ENCODE data around the gene RAD51AP1.

The RAD51AP1 gene

GRCh38 chr12:4553943-4554342 lies 15.3 kb downstream of the RAD51AP1 start:
- DNase-seq = no peak

- no peak for DNase-seq
Measured at GRCh38 chr12:4555804-4556203, 17.1 kb downstream of the RAD51AP1 start.

- no peak for DNase-seq
Measured at GRCh38 chr12:4556735-4557530, 18.2 kb downstream of the RAD51AP1 start.

GRCh38 chr12:4557586-4557985 lies 18.9 kb downstream of the RAD51AP1 start:
- no peak for DNase-seq

- DNase-seq = no peak
Measured at GRCh38 chr12:4558171-4558570, 19.5 kb downstream of the RAD51AP1 start.

GRCh38 chr12:4562034-4562657 lies 23.5 kb downstream of the RAD51AP1 start, which contains the start of gene DYRK4:
DYRK4 (plus strand) TSS chr12:4562208; CDS start chr12:4562246, 38 bp downstream.
- peak; percentile 79 for DNase-seq

DNA sequence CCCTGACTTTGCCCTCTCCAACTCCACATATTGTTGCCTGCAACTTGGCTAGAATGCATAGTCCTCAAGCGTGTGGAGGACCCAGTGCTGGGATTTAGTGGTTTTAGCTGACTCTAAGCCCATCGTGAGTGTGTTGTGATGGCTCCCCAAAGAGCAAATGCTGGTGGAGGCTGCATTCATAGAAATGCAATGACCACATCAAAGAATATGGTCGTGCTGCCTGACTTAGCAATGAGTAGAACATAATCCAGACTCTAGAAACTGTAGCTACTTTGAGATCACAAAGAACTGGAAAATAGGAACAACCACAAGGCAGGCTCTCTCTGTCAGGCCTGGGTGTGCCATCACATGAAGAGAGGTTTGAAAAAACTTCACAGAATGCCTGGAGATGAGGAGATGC lies 24.6 kb downstream of the RAD51AP1 start:
- DNase-seq = no peak

GRCh38 chr12:4564818-4565217 lies 26.1 kb downstream of the RAD51AP1 start:
- no peak for DNase-seq

DNA sequence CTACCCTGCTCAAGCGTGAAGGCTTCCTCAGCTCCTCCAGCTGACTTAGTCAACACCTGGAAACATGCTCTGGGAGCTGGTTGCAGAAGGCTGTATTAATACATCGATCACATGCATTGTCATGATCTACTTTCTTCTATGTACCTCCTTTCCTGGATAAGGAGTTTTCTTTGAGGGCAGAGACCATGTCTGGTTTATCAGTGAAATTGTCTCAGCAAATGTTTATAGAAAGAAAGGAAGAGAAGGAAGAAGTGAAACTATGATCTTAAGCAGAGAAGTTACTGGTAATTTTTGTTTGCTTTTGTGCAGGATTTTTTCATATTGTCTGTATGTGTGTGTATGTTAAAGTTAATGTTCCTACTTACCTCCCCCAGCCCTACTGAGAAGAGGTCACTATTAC lies 27.8 kb downstream of the RAD51AP1 start:
- DNase-seq = no peak

- DNase-seq = no peak
Measured at GRCh38 chr12:4567073-4567881, 28.6 kb downstream of the RAD51AP1 start.

GRCh38 chr12:4569261-4569660 lies 30.6 kb downstream of the RAD51AP1 start:
- DNase-seq = no peak

DNA sequence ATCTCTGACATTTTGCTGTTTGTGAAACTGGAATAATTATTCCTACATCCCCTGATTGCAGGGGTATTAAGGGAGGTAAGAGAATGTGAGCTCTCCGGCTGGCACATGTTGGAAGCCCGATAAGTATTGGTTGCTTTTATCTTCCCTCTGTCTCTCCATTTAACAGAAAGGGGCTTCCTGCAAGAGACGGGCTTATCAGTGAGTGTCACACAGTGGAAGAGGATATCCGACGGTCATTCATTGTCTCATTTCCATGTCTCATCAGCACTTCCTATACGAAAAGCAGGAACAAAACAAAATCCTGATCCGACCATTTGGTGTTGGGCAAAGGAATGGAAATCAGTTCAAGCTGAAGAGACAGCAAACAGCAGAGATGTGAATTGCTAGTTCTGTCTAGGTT lies 34.0 kb downstream of the RAD51AP1 start:
- no peak for DNase-seq

DNA sequence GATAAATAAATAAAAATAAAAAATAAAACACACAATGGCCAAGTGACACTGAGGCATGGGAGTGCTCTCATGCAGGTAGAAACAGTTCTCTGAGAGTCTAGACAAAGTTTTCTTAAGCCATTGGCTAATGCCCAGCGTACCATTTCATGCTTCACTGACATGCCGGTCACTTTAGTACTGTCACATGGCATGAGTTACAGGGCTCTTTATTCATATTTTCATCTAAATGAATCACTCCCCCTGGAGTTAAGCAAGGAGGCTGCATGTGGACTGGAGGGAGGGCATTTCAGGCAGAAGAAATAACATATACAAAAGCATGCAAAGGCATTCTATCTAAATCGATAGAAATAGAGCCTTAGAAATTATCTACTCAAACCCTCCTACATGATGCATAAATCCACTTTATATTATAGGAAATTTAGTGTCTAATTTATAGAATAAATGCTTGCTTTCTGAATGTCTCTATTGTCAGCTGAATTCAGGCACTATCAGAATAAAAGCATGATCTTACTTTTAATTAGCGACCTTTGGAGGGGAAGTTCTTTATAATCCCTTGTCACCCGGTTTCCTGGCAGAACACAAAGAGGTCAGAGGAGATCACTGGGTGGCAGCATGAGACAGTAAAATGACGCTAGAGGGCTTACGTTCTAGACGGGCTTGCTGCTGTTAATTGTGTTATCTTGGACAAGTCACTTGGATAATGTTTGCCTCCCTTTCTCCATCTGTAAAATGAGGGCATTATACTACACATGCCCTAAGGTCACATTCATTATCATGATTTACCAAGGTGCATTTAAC lies 40.8 kb downstream of the RAD51AP1 start:
- no peak for DNase-seq

GRCh38 chr12:4580281-4580688 lies 41.6 kb downstream of the RAD51AP1 start:
- DNase-seq = no peak

- DNase-seq = peak; percentile 1
Measured at GRCh38 chr12:4584281-4584680, 45.6 kb downstream of the RAD51AP1 start.

DNA sequence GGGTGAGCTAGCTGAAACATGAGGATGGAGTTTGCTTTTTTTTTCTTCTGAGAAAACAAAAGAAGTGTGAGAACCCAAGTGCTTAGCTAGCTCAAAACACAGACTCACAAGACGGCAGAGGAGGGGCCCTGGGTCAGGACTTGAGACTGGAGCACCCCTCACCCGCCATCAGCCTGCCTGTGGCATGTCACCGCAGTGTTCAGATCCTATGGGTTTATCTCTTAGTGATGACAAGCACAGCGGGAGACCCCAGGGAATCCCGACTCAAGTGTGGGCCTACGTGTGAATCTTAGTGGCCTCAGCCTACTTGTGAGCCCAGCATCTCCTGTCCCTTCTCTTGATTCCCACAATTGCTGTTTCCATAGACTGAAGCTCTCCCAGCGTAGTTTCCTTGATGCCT lies 46.2 kb downstream of the RAD51AP1 start:
- no peak for DNase-seq

DNA sequence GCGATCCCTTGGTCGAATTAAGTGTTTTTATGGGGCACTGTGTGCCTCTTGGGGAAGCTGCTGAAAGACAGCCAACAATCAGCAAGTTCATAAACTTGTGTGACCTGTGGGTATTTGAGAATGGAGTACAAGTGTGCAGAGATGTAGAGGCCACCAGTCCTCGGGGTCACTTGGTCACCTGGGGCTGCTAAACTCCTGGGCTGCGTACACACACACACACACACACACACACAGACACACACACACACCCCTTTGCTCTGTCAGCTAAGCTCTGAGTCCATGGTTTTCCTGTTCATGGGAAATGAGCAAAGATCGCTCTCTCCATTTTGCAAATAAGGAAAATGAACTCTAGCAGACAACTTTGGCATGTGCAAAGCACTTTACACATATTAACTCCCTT lies 47.8 kb downstream of the RAD51AP1 start:
- no peak for DNase-seq

GRCh38 chr12:4587108-4587507 lies 48.4 kb downstream of the RAD51AP1 start:
- DNase-seq = no peak

GRCh38 chr12:4588916-4589315 lies 50.2 kb downstream of the RAD51AP1 start:
- DNase-seq = no peak

DNA sequence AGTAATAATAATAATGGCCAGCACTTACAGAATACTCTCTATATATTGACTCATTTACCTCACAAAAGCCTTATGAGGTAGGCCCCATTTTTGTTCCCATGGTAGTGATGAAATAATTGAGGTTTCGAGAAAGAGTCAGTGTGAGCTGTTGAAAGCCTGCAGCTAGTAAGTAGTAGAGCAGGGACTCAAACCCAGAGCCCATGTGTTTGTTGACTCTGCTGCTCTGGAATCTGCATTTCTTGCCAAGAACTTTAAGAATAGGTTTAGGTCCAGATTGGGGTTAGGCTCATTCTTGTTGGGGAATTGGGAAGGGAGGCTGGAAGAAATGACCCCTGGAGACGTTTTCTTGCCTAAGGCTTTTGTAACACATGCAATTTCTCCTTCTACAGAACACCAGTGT lies 51.3 kb downstream of the RAD51AP1 start:
- no peak for DNase-seq

DNA sequence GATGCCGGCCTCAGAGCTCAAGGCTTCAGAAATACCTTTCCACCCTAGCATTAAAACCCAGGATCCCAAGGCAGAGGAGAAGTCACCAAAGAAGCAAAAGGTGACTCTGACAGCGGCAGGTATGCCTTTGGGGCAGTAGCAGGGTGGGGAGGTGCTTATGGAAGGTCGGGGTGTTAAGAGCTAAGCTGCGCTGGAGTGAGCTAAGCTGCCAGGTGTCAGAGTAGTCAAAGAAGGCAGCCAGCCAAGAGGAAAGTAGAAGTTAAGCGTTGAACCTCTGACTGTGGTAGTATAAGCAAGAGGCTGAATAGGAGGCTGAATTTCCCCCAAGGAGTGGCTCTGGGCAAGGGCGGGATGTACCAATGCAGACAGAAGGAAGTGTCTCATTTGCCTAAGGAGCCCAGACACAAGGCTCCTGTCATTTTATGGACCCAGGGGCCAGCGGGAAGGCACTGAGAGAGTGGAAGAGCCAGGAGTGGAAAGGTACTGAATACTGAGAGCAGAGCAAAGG lies 52.5 kb downstream of the RAD51AP1 start:
- DNase-seq = no peak

- no peak for DNase-seq
Measured at GRCh38 chr12:4595881-4596280, 57.2 kb downstream of the RAD51AP1 start.

DNA sequence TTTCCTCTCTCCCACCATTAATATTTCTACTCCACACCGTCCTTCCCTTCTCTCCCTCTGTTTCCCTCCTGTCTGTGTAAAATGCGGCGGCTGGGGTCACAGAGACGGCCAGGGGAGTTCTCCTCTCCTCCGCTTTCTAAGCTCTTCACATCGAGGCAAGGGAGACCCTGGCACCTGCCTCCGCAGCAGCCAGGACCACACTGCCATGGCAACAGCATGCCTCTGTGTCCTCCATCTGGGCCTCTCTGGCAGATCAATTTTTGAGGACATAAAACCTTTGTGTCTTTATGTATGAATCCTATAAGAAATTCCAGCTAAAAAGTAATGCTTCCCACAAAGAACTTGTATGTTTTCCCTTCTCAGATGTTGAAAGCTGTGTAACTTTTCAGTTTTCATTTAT lies 64.7 kb downstream of the RAD51AP1 start:
- no peak for DNase-seq
